Activated T-helper 9 cell treated with anti-CD3 and anti-CD28 coated beads, Interleukin-2, amount 50 U/mL, for 16 hours (primary cell): ENCODE data around the gene GBE1.
"Not testable (repeated sequence)": the region's sequence is repeated elsewhere in the genome, so short reads cannot be mapped to it uniquely, and the experiment has no call there.

Experiments
- DNase-seq: peaks from one replicate; pipeline ENCODE4 v3.0.0-alpha.2; 2020; ENCODE audit warnings: low read depth

The GBE1 gene

GRCh38 chr3:81760924-81761903 is at the start of gene GBE1:
TSS of gene GBE1 (minus strand) at chr3:81761645. CDS start at chr3:81761517, 128 bp downstream.
- DNase-seq = peak; percentile 80

- DNase-seq = no peak
Measured at GRCh38 chr3:81808900-81809299, 47.5 kb upstream of the GBE1 start.

GRCh38 chr3:81799403-81799802 is 38.0 kb upstream of the GBE1 start:
- DNase-seq = no peak

DNA sequence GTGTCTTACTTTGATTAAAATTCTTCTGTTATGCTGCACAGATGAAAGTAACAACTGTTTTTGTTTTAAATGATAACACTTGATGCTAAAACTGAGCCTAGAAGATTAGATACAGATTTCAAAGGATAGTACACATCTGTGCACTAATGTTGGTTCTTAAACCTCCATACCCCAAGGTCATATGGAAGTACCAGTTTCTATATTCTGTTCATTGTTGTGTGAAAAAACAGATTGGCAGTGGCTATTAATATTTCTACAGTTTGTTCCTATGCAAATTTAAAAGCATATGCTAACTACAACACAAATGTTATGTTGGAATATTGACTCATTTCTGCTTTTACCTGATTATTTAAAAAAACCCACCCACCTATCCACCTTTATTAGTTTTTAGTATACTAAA is 32.0 kb upstream of the GBE1 start:
- DNase-seq = no peak

DNA sequence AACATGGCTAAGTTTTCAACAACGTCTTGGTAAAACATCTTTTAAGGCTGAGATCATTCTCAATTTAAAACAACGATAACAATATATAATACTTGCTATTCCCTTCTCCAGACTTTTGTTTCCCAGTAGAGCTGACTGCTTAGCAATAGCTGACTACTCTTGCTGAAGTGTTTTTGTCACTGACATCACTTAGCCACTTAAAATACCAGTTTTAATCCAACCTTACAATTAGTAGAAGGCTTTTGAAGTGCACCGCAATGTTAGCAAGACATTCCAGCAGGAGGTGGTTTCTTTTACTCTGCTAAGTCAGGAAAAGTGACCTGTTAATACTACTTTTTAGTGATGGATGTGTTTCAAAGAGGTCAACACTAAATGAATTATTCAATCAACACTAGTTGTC is 28.7 kb upstream of the GBE1 start:
- no peak for DNase-seq

GRCh38 chr3:81789691-81790090 is 28.2 kb upstream of the GBE1 start:
- DNase-seq = no peak

GRCh38 chr3:81788610-81789009 is 27.2 kb upstream of the GBE1 start:
- DNase-seq = no peak

DNA sequence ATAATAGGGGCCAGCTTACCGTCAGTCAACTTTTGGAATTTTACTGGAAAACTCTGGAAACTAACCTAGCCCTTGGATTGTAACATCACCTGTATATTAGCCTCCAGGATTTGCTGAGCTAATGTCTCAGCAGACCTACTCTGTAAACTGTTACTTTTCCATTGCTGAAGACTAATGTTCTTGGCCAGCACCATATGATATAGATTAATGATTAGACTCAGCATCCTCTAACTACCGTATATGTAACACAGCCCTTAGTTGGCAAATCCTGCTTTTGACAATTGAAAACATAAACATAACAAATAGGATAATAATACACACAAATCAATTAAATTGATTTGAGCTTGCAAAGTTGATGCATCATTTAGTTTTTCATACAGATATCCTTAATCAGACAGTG is 26.6 kb upstream of the GBE1 start:
- DNase-seq = no peak

DNA sequence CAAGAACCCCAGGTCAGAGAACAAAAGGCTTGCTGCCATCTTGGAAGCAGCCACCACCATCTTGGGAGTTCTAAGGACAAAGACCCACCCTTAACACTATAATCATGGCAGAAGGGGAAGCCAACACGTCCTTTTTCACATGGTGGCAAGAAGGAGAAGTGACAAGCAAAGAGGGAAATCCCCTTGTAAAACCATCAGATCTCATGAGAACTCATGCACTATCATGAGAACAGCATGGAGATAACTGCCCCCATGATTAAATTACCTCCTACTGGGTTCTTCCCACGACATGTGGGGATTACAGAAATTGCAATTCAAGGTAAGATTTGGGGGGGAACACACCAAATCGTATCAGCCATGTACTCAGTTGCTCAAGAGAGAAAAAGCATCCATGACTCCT is 21.1 kb upstream of the GBE1 start:
- DNase-seq = no peak

- no peak for DNase-seq
Measured at GRCh38 chr3:81778678-81779182, 17.3 kb upstream of the GBE1 start.

- DNase-seq = no peak
Measured at GRCh38 chr3:81776643-81777042, 15.2 kb upstream of the GBE1 start.

GRCh38 chr3:81770710-81771109 is 9.3 kb upstream of the GBE1 start:
- no peak for DNase-seq

- DNase-seq = no peak
Measured at GRCh38 chr3:81769299-81769698, 7.9 kb upstream of the GBE1 start.

DNA sequence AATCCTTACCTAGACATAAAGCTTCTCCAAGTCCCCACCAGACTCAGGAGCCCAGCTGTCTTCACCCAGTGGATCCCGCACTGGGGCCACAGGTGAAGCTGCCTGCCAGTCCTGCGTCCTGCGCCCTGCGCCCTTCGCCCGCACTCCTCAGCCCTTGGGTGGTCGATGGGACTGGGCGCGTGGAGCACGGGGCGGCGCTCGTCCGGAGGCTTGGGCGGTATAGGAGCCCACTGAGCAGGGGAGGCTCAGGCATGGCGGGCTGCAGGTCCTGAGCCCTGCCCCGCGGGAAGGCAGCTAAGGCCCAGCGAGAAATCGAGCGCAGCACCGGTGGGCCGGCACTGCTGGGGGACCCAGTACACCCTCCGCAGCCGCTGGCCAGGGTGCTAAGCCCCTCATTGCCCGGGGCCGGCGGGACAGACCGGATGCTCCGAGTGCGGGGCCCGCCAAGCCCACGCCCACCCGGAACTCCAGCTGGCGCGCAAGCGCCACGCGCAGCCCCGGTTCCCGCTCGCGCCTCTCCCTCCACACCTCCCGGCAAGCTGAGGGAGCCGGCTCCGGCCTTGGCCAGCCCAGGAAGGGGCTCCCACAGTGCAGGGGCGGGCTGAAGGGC is 5.9 kb upstream of the GBE1 start:
- DNase-seq = not testable (repeated sequence)

- no peak for DNase-seq
Measured at GRCh38 chr3:81765400-81765799, 4.0 kb upstream of the GBE1 start.

DNA sequence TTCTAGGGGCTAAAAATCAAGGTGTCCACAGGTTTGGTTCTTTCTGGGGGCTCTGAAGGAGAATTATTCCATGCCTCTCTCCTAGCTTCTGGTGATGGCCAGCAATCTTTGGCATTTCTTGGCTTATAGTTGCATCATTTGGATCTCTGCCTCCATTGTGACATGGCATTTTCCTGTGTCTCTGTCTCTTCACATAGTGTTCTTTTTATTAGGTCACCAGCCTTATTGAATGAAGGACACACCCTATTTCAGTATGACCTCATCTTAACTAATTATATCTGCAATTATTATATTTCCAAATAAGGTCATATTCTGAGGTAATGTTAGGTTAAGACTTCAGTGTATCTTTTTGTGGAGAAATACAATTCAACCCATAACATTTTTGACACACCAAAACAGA is 3.2 kb upstream of the GBE1 start:
- no peak for DNase-seq

- no peak for DNase-seq
Measured at GRCh38 chr3:81764002-81764401, 2.6 kb upstream of the GBE1 start.

GRCh38 chr3:81763001-81763400 is 1.6 kb upstream of the GBE1 start:
- DNase-seq = no peak

DNA sequence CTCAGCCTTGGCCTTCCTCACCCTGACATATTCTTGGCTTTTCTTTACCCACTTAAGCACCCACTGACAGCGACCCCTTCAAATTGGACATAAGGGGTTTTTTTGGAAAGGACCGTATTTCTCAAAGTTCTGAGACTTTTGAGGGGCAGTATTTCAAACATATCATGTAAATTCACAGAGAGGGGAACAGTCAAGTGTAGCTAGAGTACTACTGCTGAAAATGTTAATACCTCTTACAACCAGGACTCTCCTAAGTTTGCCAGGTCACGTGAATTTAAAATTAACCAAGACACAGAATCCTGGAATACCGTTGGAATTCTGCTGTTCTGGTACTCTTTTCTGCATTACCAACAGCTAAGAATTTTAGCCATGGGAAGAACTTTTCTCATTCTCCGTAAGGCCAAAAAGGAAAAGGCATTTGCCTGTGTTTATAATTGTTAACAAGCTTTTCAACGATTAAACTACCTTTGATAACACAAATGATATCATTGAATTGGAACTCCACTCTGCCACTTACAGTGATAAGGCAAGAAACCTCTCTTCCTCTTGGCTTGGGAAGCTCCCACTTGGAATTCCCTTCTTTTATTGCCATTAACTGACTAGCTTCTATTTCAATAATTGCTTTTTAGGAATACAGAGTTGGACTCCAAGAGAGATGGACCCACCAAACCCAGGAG is 597 bp upstream of the GBE1 start:
- no peak for DNase-seq

GRCh38 chr3:81760215-81760614 is 1.2 kb downstream of the GBE1 start:
- no peak for DNase-seq

DNA sequence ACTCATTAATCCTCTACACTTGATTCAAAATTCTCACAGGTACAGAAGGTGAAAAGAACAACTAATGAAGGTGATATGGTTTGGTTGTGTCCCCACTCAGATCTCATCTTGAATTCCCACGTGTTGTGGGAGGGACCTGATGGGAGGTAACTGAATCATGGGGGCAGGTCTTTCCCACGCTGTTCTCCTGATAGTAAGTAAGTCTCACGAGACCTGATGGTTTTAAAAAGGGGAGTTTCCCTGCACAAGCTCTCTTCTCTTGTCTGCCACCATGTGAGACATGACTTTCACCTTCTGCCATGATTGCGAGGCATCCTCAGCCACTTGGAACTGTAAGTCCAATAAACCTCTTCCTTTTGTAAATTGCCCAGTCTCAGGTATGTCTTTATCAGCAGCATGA is 2.7 kb downstream of the GBE1 start:
- not testable (repeated sequence) for DNase-seq

- no peak for DNase-seq
Measured at GRCh38 chr3:81758275-81758674, 3.2 kb downstream of the GBE1 start.
